GM21825 (cell line): ENCODE data around the gene PCNX3.

Experiments
- ATAC-seq: cut with Tn5 transposase; IDR thresholded peaks from one replicate; pipeline ENCODE4 v1.9.1; 2021; ENCODE audit warnings: mild to moderate bottlenecking, moderate library complexity; ENCODE audit not compliant: unreplicated experiment

The PCNX3 gene

GRCh38 chr11:65617990-65618751 is 2.6 kb downstream of the PCNX3 start:
- no peak for ATAC-seq

GRCh38 chr11:65618763-65619162 is 3.2 kb downstream of the PCNX3 start:
- no peak for ATAC-seq

GRCh38 chr11:65619281-65619928 is 3.8 kb downstream of the PCNX3 start:
- no peak for ATAC-seq

GRCh38 chr11:65620666-65621065 is 5.1 kb downstream of the PCNX3 start:
- ATAC-seq, result no peak

GRCh38 chr11:65621460-65621859 is 5.9 kb downstream of the PCNX3 start:
- no peak for ATAC-seq

- no peak for ATAC-seq
Observed at GRCh38 chr11:65622011-65622410, 6.4 kb downstream of the PCNX3 start.

GRCh38 chr11:65623177-65623576 is 7.6 kb downstream of the PCNX3 start:
- no peak for ATAC-seq

GRCh38 chr11:65623852-65624616 is 8.5 kb downstream of the PCNX3 start:
- no peak for ATAC-seq

GRCh38 chr11:65624931-65625627 is 9.5 kb downstream of the PCNX3 start:
- no peak for ATAC-seq

- no peak for ATAC-seq
Observed at GRCh38 chr11:65625628-65626342, 10.2 kb downstream of the PCNX3 start.

- no peak for ATAC-seq
Observed at GRCh38 chr11:65627202-65627601, 11.6 kb downstream of the PCNX3 start.

- no peak for ATAC-seq
Observed at GRCh38 chr11:65629579-65629978, 14.0 kb downstream of the PCNX3 start.

GRCh38 chr11:65630215-65630614 is 14.6 kb downstream of the PCNX3 start:
- ATAC-seq, result no peak

GRCh38 chr11:65633390-65634108 is 18.0 kb downstream of the PCNX3 start:
- ATAC-seq, result no peak

- ATAC-seq, result no peak
Observed at GRCh38 chr11:65634109-65634436, 18.5 kb downstream of the PCNX3 start.

- no peak for ATAC-seq
Observed at GRCh38 chr11:65634440-65634839, 18.9 kb downstream of the PCNX3 start.

GRCh38 chr11:65634905-65635731 is 19.5 kb downstream of the PCNX3 start:
- ATAC-seq, result no peak

- no peak for ATAC-seq
Observed at GRCh38 chr11:65636108-65637031, 20.8 kb downstream of the PCNX3 start.
